HG02763 (cell line): Measurements from ENCODE around the gene SLC22A17.

Experiments used
- ATAC-seq: cut with Tn5 transposase; IDR thresholded peaks from one replicate; pipeline ENCODE4 v1.9.1; 2021; ENCODE audit warnings: mild to moderate bottlenecking, moderate library complexity; ENCODE audit not compliant: unreplicated experiment

SLC22A17 gene

GRCh38 chr14:23364164-23365035 is 11.7 kb upstream of the SLC22A17 start:
- no peak for ATAC-seq

GRCh38 chr14:23362200-23362599 is 9.5 kb upstream of the SLC22A17 start:
- ATAC-seq: no peak

GRCh38 chr14:23361763-23362162 is 9.1 kb upstream of the SLC22A17 start:
- no peak for ATAC-seq

- no peak for ATAC-seq
Measured at GRCh38 chr14:23361320-23361719, 8.6 kb upstream of the SLC22A17 start.

- ATAC-seq: no peak
Measured at GRCh38 chr14:23360496-23360895, 7.8 kb upstream of the SLC22A17 start.

- no peak for ATAC-seq
Measured at GRCh38 chr14:23359722-23360447, 7.2 kb upstream of the SLC22A17 start.

- ATAC-seq: no peak
Measured at GRCh38 chr14:23359167-23359626, 6.5 kb upstream of the SLC22A17 start.

GRCh38 chr14:23358553-23359166 is 6.0 kb upstream of the SLC22A17 start:
- no peak for ATAC-seq

GRCh38 chr14:23358042-23358441 is 5.4 kb upstream of the SLC22A17 start:
- no peak for ATAC-seq

- ATAC-seq: no peak
Measured at GRCh38 chr14:23357261-23357660, 4.6 kb upstream of the SLC22A17 start.

- no peak for ATAC-seq
Measured at GRCh38 chr14:23356662-23357061, 4.0 kb upstream of the SLC22A17 start.

GRCh38 chr14:23355871-23356435 is 3.3 kb upstream of the SLC22A17 start:
- no peak for ATAC-seq

- no peak for ATAC-seq
Measured at GRCh38 chr14:23354990-23355389, 2.3 kb upstream of the SLC22A17 start.

GRCh38 chr14:23353433-23353780 is 720 bp upstream of the SLC22A17 start:
- ATAC-seq: no peak

GRCh38 chr14:23351681-23352505 is 794 bp downstream of the SLC22A17 start:
- no peak for ATAC-seq

- ATAC-seq: no peak
Measured at GRCh38 chr14:23349156-23349845, 3.4 kb downstream of the SLC22A17 start.

GRCh38 chr14:23348297-23348655 is 4.4 kb downstream of the SLC22A17 start:
- ATAC-seq: no peak

- no peak for ATAC-seq
Measured at GRCh38 chr14:23347406-23348296, 5.0 kb downstream of the SLC22A17 start.
